A172 (cell line): ENCODE data around the gene PRDM15. TPM values are rescaled to one million over a fixed set of nuclear protein-coding genes. Genes with fewer than 3 reads are reported as not detected.

ENCODE experiments used
- DNase-seq: peaks from one replicate; pipeline ENCODE4 v3.0.0-alpha.2; 2015; ENCODE audit warnings: low spot score
- total RNA-seq: library from RNA; depleted of rRNA; stranded (reverse); fragments of >200 nt; shearing (Covaris generic); gene quantifications from 2 replicates; pipeline ENCODE4 v1.2.3, GENCODE V29; 2014

The PRDM15 gene
- total RNA-seq, 1 experiment from 2014 or later = 5.2 TPM

GRCh38 chr21:41843584-41843983 is 35.6 kb downstream of the PRDM15 start:
- DNase-seq = no peak

GRCh38 chr21:41840880-41841279 is 38.3 kb downstream of the PRDM15 start:
- no peak for DNase-seq

GRCh38 chr21:41839387-41840000 is 39.6 kb downstream of the PRDM15 start:
- DNase-seq = no peak

- no peak for DNase-seq
Observed at GRCh38 chr21:41837756-41838297, 41.3 kb downstream of the PRDM15 start.

GRCh38 chr21:41836166-41837015 is 42.8 kb downstream of the PRDM15 start:
- no peak for DNase-seq

GRCh38 chr21:41835711-41836154 is 43.4 kb downstream of the PRDM15 start:
- no peak for DNase-seq

- no peak for DNase-seq
Observed at GRCh38 chr21:41834926-41835663, 44.0 kb downstream of the PRDM15 start.

- no peak for DNase-seq
Observed at GRCh38 chr21:41834252-41834925, 44.8 kb downstream of the PRDM15 start.

GRCh38 chr21:41833497-41834115 is 45.5 kb downstream of the PRDM15 start:
- no peak for DNase-seq

GRCh38 chr21:41832596-41833496 is 46.3 kb downstream of the PRDM15 start:
- DNase-seq = no peak

- no peak for DNase-seq
Observed at GRCh38 chr21:41831866-41832595, 47.1 kb downstream of the PRDM15 start.

- DNase-seq = no peak
Observed at GRCh38 chr21:41831453-41831831, 47.7 kb downstream of the PRDM15 start.

- no peak for DNase-seq
Observed at GRCh38 chr21:41830764-41831452, 48.2 kb downstream of the PRDM15 start.

GRCh38 chr21:41830145-41830707 is 48.9 kb downstream of the PRDM15 start:
- no peak for DNase-seq

GRCh38 chr21:41828884-41829360 is 50.2 kb downstream of the PRDM15 start:
- DNase-seq = no peak

GRCh38 chr21:41827951-41828883 is 50.9 kb downstream of the PRDM15 start:
- DNase-seq = no peak

GRCh38 chr21:41825881-41826280 is 53.3 kb downstream of the PRDM15 start:
- no peak for DNase-seq
